Neural progenitor cell (in vitro differentiated cells): Measurements from ENCODE around the gene LEFTY1. TPM values are rescaled to one million over a fixed set of nuclear protein-coding genes. Genes with fewer than 3 reads are reported as not detected.

Experiments used
- DNase-seq: peaks from one replicate; pipeline ENCODE4 v3.0.0-alpha.2; 2016; ENCODE audit warnings: low spot score
- H2AFZ ChIP-seq: fragments of 200-600 bp; sonication (generic); replicated peaks from 2 replicates; pipeline ENCODE4 v1.6.1; 2016; ENCODE audit warnings: antibody characterized with exemption
- H3F3A ChIP-seq: fragments of 200-600 bp; sonication (generic); 2 replicates; pipeline ENCODE4 v1.6.1; 2016; ENCODE audit warnings: antibody characterized with exemption, low read depth
- H3K27ac ChIP-seq: fragments of 200-600 bp; sonication (generic); 2 replicates; pipeline ENCODE4 v1.5.1; 2016; ENCODE audit warnings: mild to moderate bottlenecking
- H3K27me3 ChIP-seq: fragments of 200-600 bp; sonication (generic); 2 replicates; pipeline ENCODE4 v1.6.1; 2016; ENCODE audit warnings: mild to moderate bottlenecking, moderate library complexity
- H3K36me3 ChIP-seq: fragments of 200-600 bp; sonication (generic); 2 replicates; pipeline ENCODE4 v1.5.1; 2016
- H3K4me1 ChIP-seq: fragments of 200-600 bp; sonication (generic); 2 replicates; pipeline ENCODE4 v1.6.1; 2016; ENCODE audit warnings: mixed run types
- H3K4me2 ChIP-seq: fragments of 200-600 bp; sonication (generic); 2 replicates; pipeline ENCODE4 v1.6.1; 2016
- H3K4me3 ChIP-seq: fragments of 200-600 bp; sonication (generic); 2 replicates; pipeline ENCODE4 v1.5.1; 2016
- H3K79me2 ChIP-seq: fragments of 200-600 bp; sonication (generic); 2 replicates; pipeline ENCODE4 v1.6.1; 2016; ENCODE audit warnings: low read depth
- H3K9ac ChIP-seq: fragments of 200-600 bp; sonication (generic); 2 replicates; pipeline ENCODE4 v1.6.1; 2016
- H3K9me3 ChIP-seq: fragments of 200-600 bp; sonication (generic); 2 replicates; pipeline ENCODE4 v1.5.1; 2016; ENCODE audit warnings: low read depth
- H4K20me1 ChIP-seq: fragments of 200-600 bp; sonication (generic); 2 replicates; pipeline ENCODE4 v1.6.1; 2016; ENCODE audit warnings: low read depth
- H3K27ac Mint-ChIP-seq: 3 replicates; pipeline ENCODE4 v1.8.0; 2021; ENCODE audit warnings: mixed read lengths
- H3K27me3 Mint-ChIP-seq: 2 replicates; pipeline ENCODE4 v1.8.0; 2022; ENCODE audit warnings: low read depth, mild to moderate bottlenecking, inconsistent platforms, moderate library complexity, mixed read lengths; ENCODE audit not compliant: insufficient read depth
- H3K36me3 Mint-ChIP-seq: 3 replicates; pipeline ENCODE4 v1.8.0; 2021; ENCODE audit warnings: mixed read lengths
- H3K4me1 Mint-ChIP-seq: 3 replicates; pipeline ENCODE4 v1.8.0; 2021; ENCODE audit warnings: mixed read lengths
- H3K4me3 Mint-ChIP-seq: 3 replicates; pipeline ENCODE4 v1.8.0; 2021; ENCODE audit warnings: mild to moderate bottlenecking, moderate library complexity, mixed read lengths
- H3K9me3 Mint-ChIP-seq: 3 replicates; pipeline ENCODE4 v1.8.0; 2020; ENCODE audit warnings: mixed read lengths
- CTCF ChIP-seq: fragments of 200-600 bp; sonication (generic); IDR thresholded peaks from 2 replicates; pipeline ENCODE4 v1.5.1; 2017; ENCODE audit warnings: antibody characterized with exemption, mild to moderate bottlenecking
- EZH2 ChIP-seq: fragments of 200-600 bp; sonication (generic); IDR thresholded peaks from 2 replicates; pipeline ENCODE4 v1.6.1; 2017; ENCODE audit warnings: antibody characterized with exemption, mild to moderate bottlenecking, moderate library complexity
- EZH2phosphoT487 ChIP-seq: fragments of 200-600 bp; sonication (generic); IDR thresholded peaks from 2 replicates; pipeline ENCODE4 v1.6.1; 2017; ENCODE audit warnings: antibody characterized with exemption
- total RNA-seq: library from RNA; depleted of rRNA; stranded (reverse); fragments of >200 nt; gene quantifications from 2 replicates; pipeline ENCODE4 v1.2.3, GENCODE V29; 2015; ENCODE audit warnings: low replicate concordance

Gene LEFTY1
- total RNA-seq, 1 donor from 2014 or later = not detected

- Mint-ChIP-seq H3K9me3 (no peaks in the 10 kb centered on the region), H3K27me3 (no peaks in the 10 kb centered on the region), H3K27ac (no peak overlapping the region), H3K4me1 (no peaks in the 10 kb centered on the region), H3K36me3 (no peaks in the 10 kb centered on the region), H3K4me3 (no peak overlapping the region)
- Histone ChIP-seq H3K27ac (no peak overlapping the region), H3K9me3 (no peaks in the 10 kb centered on the region), H2AFZ (no peak overlapping the region), H3K4me1 (no peaks in the 10 kb centered on the region), H3K4me3 (no peak overlapping the region), H4K20me1 (no peaks in the 10 kb centered on the region), H3K4me2 (no peak overlapping the region), H3K9ac (no peak overlapping the region), H3F3A (no peaks in the 10 kb centered on the region), H3K27me3 (peaks cover 1% of the 10 kb centered on the region), H3K79me2 (no peaks in the 10 kb centered on the region), H3K36me3 (no peaks in the 10 kb centered on the region)
- TF ChIP-seq EZH2phosphoT487 = no peak
- no peak for TF ChIP-seq CTCF
- no peak for TF ChIP-seq EZH2
- DNase-seq = no peak
Measured at GRCh38 chr1:225906467-225906866, 17.5 kb upstream of the LEFTY1 start.

GRCh38 chr1:225903623-225904022 is 14.7 kb upstream of the LEFTY1 start:
- DNase-seq = no peak
- no peaks in the 10 kb centered on the region for H3K36me3 Mint-ChIP-seq
- H3K36me3 ChIP-seq = no peaks in the 10 kb centered on the region
- peaks cover 12% of the 10 kb centered on the region for H3K4me1 ChIP-seq
- no peak overlapping the region for H3K4me3 ChIP-seq
- peaks cover 10% of the 10 kb centered on the region for H3K4me1 Mint-ChIP-seq
- no peak overlapping the region for H3K27ac ChIP-seq
- no peaks in the 10 kb centered on the region for H3K27me3 ChIP-seq
- H3K79me2 ChIP-seq = no peaks in the 10 kb centered on the region
- H3K9me3 ChIP-seq = no peaks in the 10 kb centered on the region
- no peaks in the 10 kb centered on the region for H3K27me3 Mint-ChIP-seq
- H3K9ac ChIP-seq = no peak overlapping the region
- H3F3A ChIP-seq = peaks cover 6% of the 10 kb centered on the region
- H3K9me3 Mint-ChIP-seq = no peaks in the 10 kb centered on the region
- no peaks in the 10 kb centered on the region for H4K20me1 ChIP-seq
- no peak for TF ChIP-seq CTCF
- no peak for TF ChIP-seq EZH2phosphoT487
- TF ChIP-seq EZH2 = no peak
- no peak overlapping the region for H2AFZ ChIP-seq
- no peak overlapping the region for H3K4me2 ChIP-seq
- no peak overlapping the region for H3K4me3 Mint-ChIP-seq
- H3K27ac Mint-ChIP-seq = no peak overlapping the region

- no peak overlapping the region for H3K4me3 Mint-ChIP-seq
- TF ChIP-seq CTCF (no peak), EZH2 (no peak), EZH2phosphoT487 (no peak)
- peak overlapping the region; percentile 57 for H3K27ac Mint-ChIP-seq
- H3K4me3 ChIP-seq = no peak overlapping the region
- no peak overlapping the region for H3K27ac ChIP-seq
- H3K4me1 ChIP-seq = peaks cover 16% of the 10 kb centered on the region
- H3K4me2 ChIP-seq = peak overlapping the region; percentile 52
- no peaks in the 10 kb centered on the region for H4K20me1 ChIP-seq
- no peaks in the 10 kb centered on the region for H3K36me3 Mint-ChIP-seq
- no peaks in the 10 kb centered on the region for H3K9me3 Mint-ChIP-seq
- H3K27me3 Mint-ChIP-seq = no peaks in the 10 kb centered on the region
- DNase-seq = peak; percentile 50
- no peaks in the 10 kb centered on the region for H3K27me3 ChIP-seq
- no peak overlapping the region for H3K9ac ChIP-seq
- H3K79me2 ChIP-seq = no peaks in the 10 kb centered on the region
- H3K36me3 ChIP-seq = no peaks in the 10 kb centered on the region
- H3K9me3 ChIP-seq = no peaks in the 10 kb centered on the region
- no peak overlapping the region for H2AFZ ChIP-seq
- H3K4me1 Mint-ChIP-seq = peaks cover 16% of the 10 kb centered on the region
- peaks cover 6% of the 10 kb centered on the region for H3F3A ChIP-seq
Measured at GRCh38 chr1:225899044-225899925, 10.3 kb upstream of the LEFTY1 start.
